GM19468 (cell line): ENCODE results near the gene FAM98B.

ENCODE experiments used
- ATAC-seq: cut with Tn5 transposase; IDR thresholded peaks from one replicate; pipeline ENCODE4 v1.9.1; 2021; ENCODE audit warnings: mild to moderate bottlenecking, moderate library complexity, moderate number of reproducible peaks; ENCODE audit not compliant: unreplicated experiment; ENCODE audit errors: extremely low read depth

The FAM98B gene

GRCh38 chr15:38460543-38460942, 6.6 kb downstream of the FAM98B start:
- no peak for ATAC-seq

GRCh38 chr15:38461066-38461833, 7.3 kb downstream of the FAM98B start:
- ATAC-seq: no peak

- no peak for ATAC-seq
These were observed 10.0 kb downstream of the FAM98B start for GRCh38 chr15:38463893-38464292.

GRCh38 chr15:38464675-38465074, 10.7 kb downstream of the FAM98B start:
- no peak for ATAC-seq

GRCh38 chr15:38470816-38471215, 16.9 kb downstream of the FAM98B start:
- no peak for ATAC-seq

GRCh38 chr15:38471974-38472373, 18.0 kb downstream of the FAM98B start:
- no peak for ATAC-seq

- ATAC-seq: peak; percentile 79
These were observed 20.3 kb downstream of the FAM98B start for GRCh38 chr15:38474155-38474757.

- ATAC-seq: no peak
These were observed 21.4 kb downstream of the FAM98B start for GRCh38 chr15:38475361-38475760.

- no peak for ATAC-seq
These were observed 22.2 kb downstream of the FAM98B start for GRCh38 chr15:38476120-38476519.

GRCh38 chr15:38477637-38478036, 23.7 kb downstream of the FAM98B start:
- no peak for ATAC-seq

GRCh38 chr15:38479266-38479665, 25.3 kb downstream of the FAM98B start:
- ATAC-seq: no peak

GRCh38 chr15:38479756-38480155, 25.8 kb downstream of the FAM98B start:
- ATAC-seq: no peak

- ATAC-seq: no peak
These were observed 27.2 kb downstream of the FAM98B start for GRCh38 chr15:38481113-38481512.

- no peak for ATAC-seq
These were observed 27.8 kb downstream of the FAM98B start for GRCh38 chr15:38481761-38482160.

- no peak for ATAC-seq
These were observed 28.6 kb downstream of the FAM98B start for GRCh38 chr15:38482572-38482971.

GRCh38 chr15:38486936-38487335, 33.0 kb downstream of the FAM98B start:
- ATAC-seq: no peak

- no peak for ATAC-seq
These were observed 33.5 kb downstream of the FAM98B start for GRCh38 chr15:38487378-38487777.

GRCh38 chr15:38490242-38490922, 36.5 kb downstream of the FAM98B start:
- no peak for ATAC-seq

GRCh38 chr15:38496151-38496550, 42.2 kb downstream of the FAM98B start:
- ATAC-seq: no peak

- ATAC-seq: no peak
These were observed 45.7 kb downstream of the FAM98B start for GRCh38 chr15:38499651-38500050.

- ATAC-seq: no peak
These were observed 49.6 kb downstream of the FAM98B start for GRCh38 chr15:38503496-38503895.
